D721Med (cell line): ENCODE results near the gene SRGAP3.

ENCODE experiments used
- DNase-seq: peaks from one replicate; pipeline ENCODE4 v3.0.0; 2011; ENCODE audit warnings: low spot score; ENCODE audit not compliant: insufficient read length
- FAIRE-seq: peaks from 2 replicates; lab custom pipeline; 2011; peaks lifted over from hg19 to GRCh38; lab: Jason Lieb, UNC
- TF ChIP-seq, protein P1 (sequence below): IDR thresholded peaks from 2 replicates; pipeline ENCODE4 v1.5.1; 2012; ENCODE audit warnings: mild to moderate bottlenecking, control low read depth; ENCODE audit not compliant: insufficient read depth; ENCODE audit errors: missing control alignments

The SRGAP3 gene

DNA sequence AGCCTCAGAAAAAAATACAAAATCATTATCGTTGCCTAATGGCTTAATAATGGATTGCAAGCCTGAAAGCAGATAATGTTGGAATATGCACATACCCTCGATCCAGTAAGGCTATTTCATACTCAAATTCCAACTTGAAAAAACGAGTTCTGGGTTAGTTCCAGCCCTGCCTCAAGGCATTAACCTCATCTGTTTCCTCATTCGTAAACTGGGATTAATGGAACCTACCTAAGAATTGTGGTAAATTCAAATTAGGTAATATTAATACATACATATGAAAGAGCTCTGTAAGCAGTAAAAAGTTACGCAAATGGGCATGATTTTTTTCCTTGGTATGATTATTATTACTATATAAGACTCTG, 107.5 kb downstream of the SRGAP3 start:
- FAIRE-seq (no peak), DNase-seq (no peak)
- TF ChIP-seq, protein P1, sequence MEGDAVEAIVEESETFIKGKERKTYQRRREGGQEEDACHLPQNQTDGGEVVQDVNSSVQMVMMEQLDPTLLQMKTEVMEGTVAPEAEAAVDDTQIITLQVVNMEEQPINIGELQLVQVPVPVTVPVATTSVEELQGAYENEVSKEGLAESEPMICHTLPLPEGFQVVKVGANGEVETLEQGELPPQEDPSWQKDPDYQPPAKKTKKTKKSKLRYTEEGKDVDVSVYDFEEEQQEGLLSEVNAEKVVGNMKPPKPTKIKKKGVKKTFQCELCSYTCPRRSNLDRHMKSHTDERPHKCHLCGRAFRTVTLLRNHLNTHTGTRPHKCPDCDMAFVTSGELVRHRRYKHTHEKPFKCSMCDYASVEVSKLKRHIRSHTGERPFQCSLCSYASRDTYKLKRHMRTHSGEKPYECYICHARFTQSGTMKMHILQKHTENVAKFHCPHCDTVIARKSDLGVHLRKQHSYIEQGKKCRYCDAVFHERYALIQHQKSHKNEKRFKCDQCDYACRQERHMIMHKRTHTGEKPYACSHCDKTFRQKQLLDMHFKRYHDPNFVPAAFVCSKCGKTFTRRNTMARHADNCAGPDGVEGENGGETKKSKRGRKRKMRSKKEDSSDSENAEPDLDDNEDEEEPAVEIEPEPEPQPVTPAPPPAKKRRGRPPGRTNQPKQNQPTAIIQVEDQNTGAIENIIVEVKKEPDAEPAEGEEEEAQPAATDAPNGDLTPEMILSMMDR: no peak

DNA sequence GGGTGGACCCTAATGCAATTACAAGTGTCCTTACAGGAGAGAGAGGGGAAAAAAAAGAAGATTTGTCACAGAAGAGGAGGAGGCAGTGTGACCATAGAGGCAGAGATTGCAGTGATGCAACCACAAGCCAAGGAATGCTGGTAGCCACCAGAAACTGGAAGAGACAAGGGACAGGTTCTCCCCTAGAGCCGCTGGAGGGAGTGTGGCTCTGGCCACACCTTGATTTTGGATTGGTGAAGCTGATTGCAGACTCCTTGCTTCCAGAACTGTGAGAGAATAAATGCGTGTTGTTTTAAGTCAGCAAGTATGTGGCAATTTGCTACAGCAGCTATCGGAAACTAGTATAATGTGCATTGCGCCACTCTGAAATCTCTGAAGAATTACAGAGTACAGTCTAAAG, 110.1 kb downstream of the SRGAP3 start:
- FAIRE-seq (no peak), DNase-seq (no peak)
- TF ChIP-seq, protein P1: no peak

GRCh38 chr3:9137676-9138075, 111.8 kb downstream of the SRGAP3 start:
- TF ChIP-seq, protein P1: no peak
- no peak for DNase-seq
- FAIRE-seq: no peak

DNA sequence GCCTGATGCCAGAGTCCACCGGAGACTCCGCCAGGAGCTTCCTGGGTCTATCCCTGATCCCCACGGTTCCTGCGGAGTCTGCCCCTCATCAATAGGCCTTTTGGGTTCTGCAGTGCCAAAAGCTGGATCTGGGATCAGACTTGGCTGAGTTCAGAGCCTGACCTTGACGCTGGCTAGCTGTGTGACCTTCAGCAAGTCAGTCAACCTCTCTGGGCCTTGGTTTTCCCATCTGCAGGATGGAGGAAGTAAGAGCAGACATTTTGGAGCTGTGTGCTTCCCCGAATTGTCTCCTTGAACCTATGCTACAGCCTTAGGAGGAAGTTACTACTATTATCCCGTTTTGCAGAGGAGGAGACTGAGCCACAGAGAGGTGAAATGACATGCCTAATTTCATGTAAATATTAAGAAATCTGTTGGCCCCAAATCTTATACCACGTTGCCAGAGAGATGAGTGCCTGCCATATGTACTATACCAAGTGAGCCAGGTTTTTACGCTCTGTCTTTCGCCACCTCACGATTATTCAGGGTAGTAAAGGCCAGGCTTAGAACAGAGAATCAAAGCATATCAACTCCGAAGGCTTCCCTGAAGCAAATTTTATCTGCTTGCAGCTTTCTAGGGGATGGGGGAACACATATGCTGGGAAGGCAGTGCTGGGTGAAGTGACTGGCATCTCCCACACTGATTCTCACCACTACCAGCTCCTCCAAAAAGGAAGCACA, 112.5 kb downstream of the SRGAP3 start:
- no peak for FAIRE-seq
- DNase-seq: no peak
- TF ChIP-seq, protein P1: no peak

DNA sequence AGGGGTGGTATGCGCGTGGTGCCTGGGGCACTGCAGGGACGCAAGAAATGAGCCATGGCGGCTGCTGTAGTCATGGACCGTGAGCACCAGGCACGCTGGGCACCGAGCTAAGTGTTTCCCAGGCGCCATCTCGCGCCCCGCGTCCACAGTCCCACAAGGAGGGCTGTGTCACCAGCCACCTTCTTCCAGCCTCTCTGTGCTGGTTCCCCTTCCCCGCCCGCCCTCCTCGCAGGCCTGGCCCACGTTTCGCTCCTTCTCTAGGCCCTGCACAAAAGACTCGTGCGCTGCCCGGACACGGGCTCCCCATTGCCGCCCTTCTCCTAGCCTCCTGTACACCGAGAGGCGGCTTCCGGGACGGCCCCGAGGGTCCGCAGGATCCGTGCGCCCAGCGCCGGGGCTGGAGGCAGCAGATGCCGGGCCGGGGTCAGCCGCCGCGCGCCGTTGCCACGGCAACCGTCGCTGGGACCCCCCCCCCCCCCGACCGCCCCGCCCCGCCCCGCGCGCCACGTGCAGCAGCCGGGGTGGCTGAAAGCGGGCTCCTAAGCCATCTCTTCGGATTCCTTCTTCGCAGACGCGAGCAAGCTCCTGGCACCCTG, 113.4 kb downstream of the SRGAP3 start:
- DNase-seq (no peak), FAIRE-seq (no peak)
- TF ChIP-seq, protein P1: no peak

- DNase-seq: no peak
- FAIRE-seq: no peak
- TF ChIP-seq, protein P1: no peak
Measured at GRCh38 chr3:9135526-9135925, 113.9 kb downstream of the SRGAP3 start.

- FAIRE-seq (no peak), DNase-seq (no peak)
- TF ChIP-seq, protein P1: no peak
Measured at GRCh38 chr3:9133656-9134055, 115.8 kb downstream of the SRGAP3 start.
